GM23338 (cell line): ENCODE measurements around the gene ZNF74.

Source experiments
- CREB1 ChIP-seq: fragments of 250-450 bp; sonication (Bioruptor Pico); IDR thresholded peaks from 2 replicates; pipeline ENCODE4 v1.5.0; 2020; ENCODE audit warnings: low read depth, mild to moderate bottlenecking, moderate library complexity
- EZH2 ChIP-seq: fragments of 200-600 bp; sonication (generic); IDR thresholded peaks from one replicate; pipeline ENCODE4 v1.8.0; 2017; ENCODE audit warnings: antibody characterized with exemption, mild to moderate bottlenecking, low read depth; ENCODE audit not compliant: unreplicated experiment
- EZH2phosphoT487 ChIP-seq: fragments of 200-600 bp; sonication (generic); IDR thresholded peaks from one replicate; pipeline ENCODE4 v1.8.1; 2018; ENCODE audit warnings: antibody characterized with exemption; ENCODE audit not compliant: unreplicated experiment
- JUNB ChIP-seq: IDR thresholded peaks from one replicate; pipeline ENCODE4 v1.6.1; 2016; ENCODE audit warnings: antibody characterized with exemption; ENCODE audit not compliant: unreplicated experiment
- NANOG ChIP-seq: IDR thresholded peaks from 2 replicates; pipeline ENCODE4 v1.6.1; 2016; ENCODE audit warnings: antibody characterized with exemption, borderline replicate concordance
- POLR2AphosphoS5 ChIP-seq: IDR thresholded peaks from 2 replicates; pipeline ENCODE4 v1.6.1; 2016; ENCODE audit warnings: antibody characterized with exemption, low read depth
- STAT1 ChIP-seq: IDR thresholded peaks from one replicate; pipeline ENCODE4 v1.6.1; 2016; ENCODE audit warnings: antibody characterized with exemption; ENCODE audit not compliant: unreplicated experiment
- ZNF114 ChIP-seq: fragments of 250-450 bp; sonication (Bioruptor Pico); IDR thresholded peaks from 2 replicates; pipeline ENCODE4 v1.5.0; 2020; ENCODE audit warnings: mild to moderate bottlenecking, moderate library complexity
- ZNF331 ChIP-seq: fragments of 250-450 bp; sonication (Bioruptor Pico); IDR thresholded peaks from 2 replicates; pipeline ENCODE4 v1.5.0; 2020; ENCODE audit warnings: low read depth, mild to moderate bottlenecking, moderate library complexity
- TF ChIP-seq, protein P1 (sequence below), 2 experiments: fragments of 200-600 bp in 1 of 2; sonication (generic) in 1 of 2; conservative IDR thresholded peaks; 2 replicates each; pipeline versions ENCODE4 v1.5.1 to v1.6.1; 2016 to 2017; ENCODE audit warnings: antibody characterized with exemption in 2 of 2, low read depth in 2 of 2, mild to moderate bottlenecking in 2 of 2, moderate library complexity in 1 of 2
- TF ChIP-seq, protein P2 (sequence below): IDR thresholded peaks from one replicate; pipeline ENCODE4 v1.6.1; 2018; ENCODE audit warnings: antibody characterized with exemption; ENCODE audit not compliant: unreplicated experiment
- TF ChIP-seq, protein P3 (sequence below): IDR thresholded peaks from 2 replicates; pipeline ENCODE4 v1.6.1; 2016; ENCODE audit warnings: antibody characterized with exemption
- TF ChIP-seq, protein P4 (sequence below): fragments of 250-450 bp; sonication (Bioruptor Pico); IDR thresholded peaks from 2 replicates; pipeline ENCODE4 v1.5.0; 2020; ENCODE audit warnings: mild to moderate bottlenecking, moderate library complexity

DNA sequence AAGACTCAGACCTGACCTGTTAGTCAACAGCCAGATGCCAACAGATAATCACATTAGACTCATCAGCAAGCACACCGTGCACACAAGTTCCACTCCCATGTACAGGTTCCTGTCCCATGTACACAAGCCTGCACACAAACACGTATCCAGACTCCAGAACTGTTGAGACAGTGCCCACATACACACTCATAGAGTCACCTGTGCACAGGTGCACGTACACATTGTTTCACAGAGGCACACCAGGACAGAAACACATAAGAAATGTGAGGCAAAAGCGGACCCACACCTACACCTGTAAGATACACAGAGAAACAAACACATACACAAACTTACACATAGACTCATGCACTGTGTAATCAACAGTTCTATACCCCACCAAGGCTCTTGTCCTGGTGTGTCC is 2.7 kb upstream of the ZNF74 start:
- TF ChIP-seq, protein P1, sequence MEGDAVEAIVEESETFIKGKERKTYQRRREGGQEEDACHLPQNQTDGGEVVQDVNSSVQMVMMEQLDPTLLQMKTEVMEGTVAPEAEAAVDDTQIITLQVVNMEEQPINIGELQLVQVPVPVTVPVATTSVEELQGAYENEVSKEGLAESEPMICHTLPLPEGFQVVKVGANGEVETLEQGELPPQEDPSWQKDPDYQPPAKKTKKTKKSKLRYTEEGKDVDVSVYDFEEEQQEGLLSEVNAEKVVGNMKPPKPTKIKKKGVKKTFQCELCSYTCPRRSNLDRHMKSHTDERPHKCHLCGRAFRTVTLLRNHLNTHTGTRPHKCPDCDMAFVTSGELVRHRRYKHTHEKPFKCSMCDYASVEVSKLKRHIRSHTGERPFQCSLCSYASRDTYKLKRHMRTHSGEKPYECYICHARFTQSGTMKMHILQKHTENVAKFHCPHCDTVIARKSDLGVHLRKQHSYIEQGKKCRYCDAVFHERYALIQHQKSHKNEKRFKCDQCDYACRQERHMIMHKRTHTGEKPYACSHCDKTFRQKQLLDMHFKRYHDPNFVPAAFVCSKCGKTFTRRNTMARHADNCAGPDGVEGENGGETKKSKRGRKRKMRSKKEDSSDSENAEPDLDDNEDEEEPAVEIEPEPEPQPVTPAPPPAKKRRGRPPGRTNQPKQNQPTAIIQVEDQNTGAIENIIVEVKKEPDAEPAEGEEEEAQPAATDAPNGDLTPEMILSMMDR (conservative IDR thresholded peaks at IDR 0.05; ENCODE audit: low read depth in 2 of 2): no peak
- TF ChIP-seq, protein P2, sequence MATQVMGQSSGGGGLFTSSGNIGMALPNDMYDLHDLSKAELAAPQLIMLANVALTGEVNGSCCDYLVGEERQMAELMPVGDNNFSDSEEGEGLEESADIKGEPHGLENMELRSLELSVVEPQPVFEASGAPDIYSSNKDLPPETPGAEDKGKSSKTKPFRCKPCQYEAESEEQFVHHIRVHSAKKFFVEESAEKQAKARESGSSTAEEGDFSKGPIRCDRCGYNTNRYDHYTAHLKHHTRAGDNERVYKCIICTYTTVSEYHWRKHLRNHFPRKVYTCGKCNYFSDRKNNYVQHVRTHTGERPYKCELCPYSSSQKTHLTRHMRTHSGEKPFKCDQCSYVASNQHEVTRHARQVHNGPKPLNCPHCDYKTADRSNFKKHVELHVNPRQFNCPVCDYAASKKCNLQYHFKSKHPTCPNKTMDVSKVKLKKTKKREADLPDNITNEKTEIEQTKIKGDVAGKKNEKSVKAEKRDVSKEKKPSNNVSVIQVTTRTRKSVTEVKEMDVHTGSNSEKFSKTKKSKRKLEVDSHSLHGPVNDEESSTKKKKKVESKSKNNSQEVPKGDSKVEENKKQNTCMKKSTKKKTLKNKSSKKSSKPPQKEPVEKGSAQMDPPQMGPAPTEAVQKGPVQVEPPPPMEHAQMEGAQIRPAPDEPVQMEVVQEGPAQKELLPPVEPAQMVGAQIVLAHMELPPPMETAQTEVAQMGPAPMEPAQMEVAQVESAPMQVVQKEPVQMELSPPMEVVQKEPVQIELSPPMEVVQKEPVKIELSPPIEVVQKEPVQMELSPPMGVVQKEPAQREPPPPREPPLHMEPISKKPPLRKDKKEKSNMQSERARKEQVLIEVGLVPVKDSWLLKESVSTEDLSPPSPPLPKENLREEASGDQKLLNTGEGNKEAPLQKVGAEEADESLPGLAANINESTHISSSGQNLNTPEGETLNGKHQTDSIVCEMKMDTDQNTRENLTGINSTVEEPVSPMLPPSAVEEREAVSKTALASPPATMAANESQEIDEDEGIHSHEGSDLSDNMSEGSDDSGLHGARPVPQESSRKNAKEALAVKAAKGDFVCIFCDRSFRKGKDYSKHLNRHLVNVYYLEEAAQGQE: no peak
- TF ChIP-seq POLR2AphosphoS5: no peak
- no peak for TF ChIP-seq EZH2
- TF ChIP-seq CREB1 (CRISPR knock-in tag): no peak
- no peak for TF ChIP-seq ZNF331
- TF ChIP-seq, protein P3, sequence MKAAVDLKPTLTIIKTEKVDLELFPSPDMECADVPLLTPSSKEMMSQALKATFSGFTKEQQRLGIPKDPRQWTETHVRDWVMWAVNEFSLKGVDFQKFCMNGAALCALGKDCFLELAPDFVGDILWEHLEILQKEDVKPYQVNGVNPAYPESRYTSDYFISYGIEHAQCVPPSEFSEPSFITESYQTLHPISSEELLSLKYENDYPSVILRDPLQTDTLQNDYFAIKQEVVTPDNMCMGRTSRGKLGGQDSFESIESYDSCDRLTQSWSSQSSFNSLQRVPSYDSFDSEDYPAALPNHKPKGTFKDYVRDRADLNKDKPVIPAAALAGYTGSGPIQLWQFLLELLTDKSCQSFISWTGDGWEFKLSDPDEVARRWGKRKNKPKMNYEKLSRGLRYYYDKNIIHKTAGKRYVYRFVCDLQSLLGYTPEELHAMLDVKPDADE: no peak
- no peak for TF ChIP-seq EZH2phosphoT487
- no peak for TF ChIP-seq JUNB
- no peak for TF ChIP-seq NANOG
- TF ChIP-seq ZNF114 (CRISPR knock-in tag): no peak
- TF ChIP-seq, protein P4, sequence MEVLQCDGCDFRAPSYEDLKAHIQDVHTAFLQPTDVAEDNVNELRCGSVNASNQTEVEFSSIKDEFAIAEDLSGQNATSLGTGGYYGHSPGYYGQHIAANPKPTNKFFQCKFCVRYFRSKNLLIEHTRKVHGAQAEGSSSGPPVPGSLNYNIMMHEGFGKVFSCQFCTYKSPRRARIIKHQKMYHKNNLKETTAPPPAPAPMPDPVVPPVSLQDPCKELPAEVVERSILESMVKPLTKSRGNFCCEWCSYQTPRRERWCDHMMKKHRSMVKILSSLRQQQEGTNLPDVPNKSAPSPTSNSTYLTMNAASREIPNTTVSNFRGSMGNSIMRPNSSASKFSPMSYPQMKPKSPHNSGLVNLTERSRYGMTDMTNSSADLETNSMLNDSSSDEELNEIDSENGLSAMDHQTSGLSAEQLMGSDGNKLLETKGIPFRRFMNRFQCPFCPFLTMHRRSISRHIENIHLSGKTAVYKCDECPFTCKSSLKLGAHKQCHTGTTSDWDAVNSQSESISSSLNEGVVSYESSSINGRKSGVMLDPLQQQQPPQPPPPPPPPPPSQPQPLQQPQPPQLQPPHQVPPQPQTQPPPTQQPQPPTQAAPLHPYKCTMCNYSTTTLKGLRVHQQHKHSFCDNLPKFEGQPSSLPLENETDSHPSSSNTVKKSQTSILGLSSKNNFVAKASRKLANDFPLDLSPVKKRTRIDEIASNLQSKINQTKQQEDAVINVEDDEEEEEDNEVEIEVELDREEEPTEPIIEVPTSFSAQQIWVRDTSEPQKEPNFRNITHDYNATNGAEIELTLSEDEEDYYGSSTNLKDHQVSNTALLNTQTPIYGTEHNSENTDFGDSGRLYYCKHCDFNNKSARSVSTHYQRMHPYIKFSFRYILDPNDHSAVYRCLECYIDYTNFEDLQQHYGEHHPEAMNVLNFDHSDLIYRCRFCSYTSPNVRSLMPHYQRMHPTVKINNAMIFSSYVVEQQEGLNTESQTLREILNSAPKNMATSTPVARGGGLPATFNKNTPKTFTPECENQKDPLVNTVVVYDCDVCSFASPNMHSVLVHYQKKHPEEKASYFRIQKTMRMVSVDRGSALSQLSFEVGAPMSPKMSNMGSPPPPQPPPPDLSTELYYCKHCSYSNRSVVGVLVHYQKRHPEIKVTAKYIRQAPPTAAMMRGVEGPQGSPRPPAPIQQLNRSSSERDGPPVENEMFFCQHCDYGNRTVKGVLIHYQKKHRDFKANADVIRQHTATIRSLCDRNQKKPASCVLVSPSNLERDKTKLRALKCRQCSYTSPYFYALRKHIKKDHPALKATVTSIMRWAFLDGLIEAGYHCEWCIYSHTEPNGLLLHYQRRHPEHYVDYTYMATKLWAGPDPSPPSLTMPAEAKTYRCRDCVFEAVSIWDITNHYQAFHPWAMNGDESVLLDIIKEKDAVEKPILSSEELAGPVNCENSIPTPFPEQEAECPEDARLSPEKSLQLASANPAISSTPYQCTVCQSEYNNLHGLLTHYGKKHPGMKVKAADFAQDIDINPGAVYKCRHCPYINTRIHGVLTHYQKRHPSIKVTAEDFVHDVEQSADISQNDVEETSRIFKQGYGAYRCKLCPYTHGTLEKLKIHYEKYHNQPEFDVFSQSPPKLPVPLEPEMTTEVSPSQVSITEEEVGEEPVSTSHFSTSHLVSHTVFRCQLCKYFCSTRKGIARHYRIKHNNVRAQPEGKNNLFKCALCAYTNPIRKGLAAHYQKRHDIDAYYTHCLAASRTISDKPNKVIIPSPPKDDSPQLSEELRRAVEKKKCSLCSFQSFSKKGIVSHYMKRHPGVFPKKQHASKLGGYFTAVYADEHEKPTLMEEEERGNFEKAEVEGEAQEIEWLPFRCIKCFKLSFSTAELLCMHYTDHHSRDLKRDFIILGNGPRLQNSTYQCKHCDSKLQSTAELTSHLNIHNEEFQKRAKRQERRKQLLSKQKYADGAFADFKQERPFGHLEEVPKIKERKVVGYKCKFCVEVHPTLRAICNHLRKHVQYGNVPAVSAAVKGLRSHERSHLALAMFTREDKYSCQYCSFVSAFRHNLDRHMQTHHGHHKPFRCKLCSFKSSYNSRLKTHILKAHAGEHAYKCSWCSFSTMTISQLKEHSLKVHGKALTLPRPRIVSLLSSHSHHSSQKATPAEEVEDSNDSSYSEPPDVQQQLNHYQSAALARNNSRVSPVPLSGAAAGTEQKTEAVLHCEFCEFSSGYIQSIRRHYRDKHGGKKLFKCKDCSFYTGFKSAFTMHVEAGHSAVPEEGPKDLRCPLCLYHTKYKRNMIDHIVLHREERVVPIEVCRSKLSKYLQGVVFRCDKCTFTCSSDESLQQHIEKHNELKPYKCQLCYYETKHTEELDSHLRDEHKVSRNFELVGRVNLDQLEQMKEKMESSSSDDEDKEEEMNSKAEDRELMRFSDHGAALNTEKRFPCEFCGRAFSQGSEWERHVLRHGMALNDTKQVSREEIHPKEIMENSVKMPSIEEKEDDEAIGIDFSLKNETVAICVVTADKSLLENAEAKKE (CRISPR knock-in tag): no peak
- TF ChIP-seq STAT1: no peak
